ENCODE data around the gene EPHA3. TPM values are rescaled to one million over a fixed set of nuclear protein-coding genes. Genes with fewer than 3 reads are reported as not detected.

The EPHA3 gene
- total RNA-seq, 2 experiments from 2014 or later, result not detected

GRCh38 chr3:89312141-89312540 is 204.7 kb downstream of the EPHA3 start:
- intact Hi-C loops (cut with DNase I, micrococcal nuclease), result no loop called here
- no peaks in the 10 kb centered on the region for H3K4me1 Mint-ChIP-seq (ENCODE audit: low read depth)

GRCh38 chr3:89314454-89315098 is 207.2 kb downstream of the EPHA3 start:
- Mint-ChIP-seq H3K27ac (no peak overlapping the region), H3K9me3 (no peaks in the 10 kb centered on the region), H3K36me3 (ENCODE audit: low read depth) (no peaks in the 10 kb centered on the region), H3K27me3 (no peaks in the 10 kb centered on the region), H3K4me1 (ENCODE audit: low read depth) (no peaks in the 10 kb centered on the region), H3K4me3 (no peak overlapping the region)
- H3K27me3 ChIP-seq (ENCODE audit: control insufficient read depth in 1 of 2, insufficient read depth in 2 of 2, low read length in 2 of 2), result no peaks in the 10 kb centered on the region
- no peak for TF ChIP-seq CTCF (IDR thresholded peaks at IDR 0.05)
- H3K4me3 ChIP-seq (ENCODE audit: low read length), result no peak overlapping the region
- H3K9me3 ChIP-seq (ENCODE audit: control insufficient read depth in 1 of 2, insufficient read depth in 1 of 2, low read length in 2 of 2), result no peaks in the 10 kb centered on the region
- no peaks in the 10 kb centered on the region for H3K36me3 ChIP-seq (ENCODE audit: insufficient read depth, low read length)
- H3K4me1 ChIP-seq (ENCODE audit: insufficient read depth, low read length), result no peaks in the 10 kb centered on the region
- ATAC-seq (ENCODE audit: poor library complexity) (no peak), DNase-seq (no peak)
- no peak overlapping the region for H3K27ac ChIP-seq (ENCODE audit: low read depth in 1 of 2, low read length in 2 of 2)
- CTCF ChIA-PET, result no interaction called here
- intact Hi-C loops (cut with DNase I, micrococcal nuclease), result no loop called here
- POLR2A ChIA-PET, result no interaction called here

More at GRCh38 chr3:89312141-89312540, 204.7 kb downstream of the EPHA3 start:
- Histone ChIP-seq H3K4me1 (ENCODE audit: insufficient read depth, low read length) (no peaks in the 10 kb centered on the region), H3K36me3 (ENCODE audit: insufficient read depth, low read length) (no peaks in the 10 kb centered on the region), H3K27ac (ENCODE audit: low read depth in 1 of 2, low read length in 2 of 2) (no peak overlapping the region), H3K4me3 (ENCODE audit: low read length) (no peak overlapping the region), H3K9me3 (ENCODE audit: control insufficient read depth in 1 of 2, insufficient read depth in 1 of 2, low read length in 2 of 2) (no peaks in the 10 kb centered on the region), H3K27me3 (ENCODE audit: control insufficient read depth in 1 of 2, insufficient read depth in 2 of 2, low read length in 2 of 2) (no peaks in the 10 kb centered on the region)
- Mint-ChIP-seq H3K36me3 (ENCODE audit: low read depth) (no peaks in the 10 kb centered on the region), H3K4me3 (no peak overlapping the region), H3K27ac (no peak overlapping the region), H3K27me3 (no peaks in the 10 kb centered on the region), H3K9me3 (peaks cover 2% of the 10 kb centered on the region)
- DNase-seq, result no peak
- no peak for ATAC-seq (ENCODE audit: poor library complexity)
- CTCF ChIA-PET, result no interaction called here
- no peak for TF ChIP-seq CTCF (IDR thresholded peaks at IDR 0.05)
- POLR2A ChIA-PET, result no interaction called here

- no peak for TF ChIP-seq CTCF (IDR thresholded peaks at IDR 0.05)
- no peaks in the 10 kb centered on the region for H3K36me3 Mint-ChIP-seq (ENCODE audit: low read depth)
- Histone ChIP-seq H3K36me3 (ENCODE audit: insufficient read depth, low read length) (no peaks in the 10 kb centered on the region), H3K27ac (ENCODE audit: low read depth in 1 of 2, low read length in 2 of 2) (no peak overlapping the region), H3K4me1 (ENCODE audit: insufficient read depth, low read length) (no peaks in the 10 kb centered on the region), H3K9me3 (ENCODE audit: control insufficient read depth in 1 of 2, insufficient read depth in 1 of 2, low read length in 2 of 2) (no peaks in the 10 kb centered on the region), H3K4me3 (ENCODE audit: low read length) (no peak overlapping the region), H3K27me3 (ENCODE audit: control insufficient read depth in 1 of 2, insufficient read depth in 2 of 2, low read length in 2 of 2) (no peaks in the 10 kb centered on the region)
- H3K9me3 Mint-ChIP-seq, result no peaks in the 10 kb centered on the region
- DNase-seq (no peak), ATAC-seq (ENCODE audit: poor library complexity) (no peak)
- CTCF ChIA-PET, result no interaction called here
- intact Hi-C loops (cut with DNase I, micrococcal nuclease), result no loop called here
- POLR2A ChIA-PET, result no interaction called here
- H3K27ac Mint-ChIP-seq, result no peak overlapping the region
- H3K4me1 Mint-ChIP-seq (ENCODE audit: low read depth), result no peaks in the 10 kb centered on the region
- no peaks in the 10 kb centered on the region for H3K27me3 Mint-ChIP-seq
- no peak overlapping the region for H3K4me3 Mint-ChIP-seq
These were observed 208.5 kb downstream of the EPHA3 start for GRCh38 chr3:89315750-89316470.

Measured in CD4-positive, alpha-beta T cell (primary cell).